K562 (cell line): ENCODE data around the gene LETM1. TPM values are rescaled to one million over a fixed set of nuclear protein-coding genes. Genes with fewer than 3 reads are reported as not detected.

ENCODE experiments used
- CREB3 ChIP-seq: fragments of 450-650 bp; conservative IDR thresholded peaks from 2 replicates; pipeline ENCODE4 v1.6.1; 2016; ENCODE audit warnings: missing genetic modification characterization, low read depth, mild to moderate bottlenecking, missing compliant biosample characterization, moderate library complexity
- CXXC5 ChIP-seq: fragments of 250-450 bp; sonication (Bioruptor Pico); IDR thresholded peaks from 2 replicates; pipeline ENCODE4 v1.8.0; 2022; ENCODE audit warnings: inconsistent platforms, mild to moderate bottlenecking, moderate library complexity
- KDM1A ChIP-seq, 2 experiments: fragments of 450-650 bp; IDR thresholded peaks; 2 replicates each; pipeline ENCODE4 v1.6.1; 2016; ENCODE audit warnings: mild to moderate bottlenecking in 2 of 2
- PCBP1 ChIP-seq: fragments of 200-400 bp; formaldehyde crosslinking; IDR thresholded peaks from 2 replicates; pipeline ENCODE4 v1.6.1; 2018; ENCODE audit warnings: mild to moderate bottlenecking, low read depth, low read length; ENCODE audit not compliant: poor library complexity, severe bottlenecking
- RBM14 ChIP-seq: fragments of 200-400 bp; formaldehyde crosslinking; IDR thresholded peaks from 2 replicates; pipeline ENCODE4 v1.6.1; 2018; ENCODE audit warnings: low read depth, mild to moderate bottlenecking, low read length, moderate library complexity, borderline replicate concordance; ENCODE audit not compliant: insufficient read depth
- TBP ChIP-seq: optimal IDR thresholded peaks from 2 replicates; pipeline ENCODE3; 2011; ENCODE audit warnings: low read depth, low read length, improper control_type of control experiment
- ZBED1 ChIP-seq: IDR thresholded peaks from 2 replicates; pipeline ENCODE4 v1.6.1; 2014
- ZC3H11A ChIP-seq: IDR thresholded peaks from 2 replicates; pipeline ENCODE4 v1.6.1; 2012; ENCODE audit warnings: low read depth, low read length, improper control_type of control experiment
- ZNF146 ChIP-seq: IDR thresholded peaks from one replicate; pipeline ENCODE4 v1.6.1; 2018; ENCODE audit warnings: missing compliant biosample characterization; ENCODE audit not compliant: unreplicated experiment
- ZNF232 ChIP-seq: sonication (generic); formaldehyde crosslinking; IDR thresholded peaks from 2 replicates; pipeline ENCODE4 v1.8.0; 2022; ENCODE audit warnings: mild to moderate bottlenecking, missing genetic modification reagents
- ZNF589 ChIP-seq: fragments of 200-800 bp; sonication (Bioruptor generic); IDR thresholded peaks from 2 replicates; pipeline ENCODE4 v1.6.1; 2016; ENCODE audit warnings: low read depth, missing genetic modification characterization, missing compliant biosample characterization
- polyA plus RNA-seq, 8 experiments: library from polyadenylated mRNA; depleted of rRNA in 4 of 8; stranded (reverse) in 5 of 8; unstranded in 3 of 8; fragments of >200 nt; fragmentation: Nextera tagmentation in 2 of 8; fragmentation: Illumina TruSeq in 1 of 8; extraction: Ambion mirVana in 2 of 8; extraction: Trizol in 1 of 8; gene quantifications; 2 replicates each; pipeline versions ENCODE4 v1.2.1 to v1.2.3, GENCODE V29; 2011 to 2014; ENCODE audit warnings: inconsistent platforms in 1 of 8, missing spikeins in 1 of 8
- total RNA-seq, 7 experiments: library from RNA; depleted of rRNA in 6 of 7; stranded (reverse); fragments of >200 nt in 6 of 7; fragmentation: Illumina TruSeq in 2 of 7; extraction: Trizol in 2 of 7; gene quantifications; 2 replicates each; pipeline versions ENCODE4 v1.2.1 to v1.2.3, GENCODE V29; 2011 to 2021; ENCODE audit warnings: low replicate concordance in 1 of 7
- TF ChIP-seq, protein P1 (sequence below): sonication (generic); formaldehyde crosslinking; IDR thresholded peaks from 2 replicates; pipeline ENCODE4 v1.8.0; 2023; ENCODE audit warnings: missing genetic modification reagents, mild to moderate bottlenecking, borderline replicate concordance
- TF ChIP-seq, protein P2 (sequence below), 2 experiments: fragments of 150-350 bp in 1 of 2; IDR thresholded peaks; 2 replicates each; pipeline ENCODE4 v1.6.1; 2012 to 2016; ENCODE audit warnings: low read depth in 2 of 2, low read length in 2 of 2, mild to moderate bottlenecking in 1 of 2, moderate library complexity in 1 of 2

LETM1 gene
- total and polyA plus RNA-seq, 9 of the 15 experiments (the other 6 are each of a cell fraction or from before 2014, with no cell fraction given), result 3.9 to 109 (median 35.0) TPM

DNA sequence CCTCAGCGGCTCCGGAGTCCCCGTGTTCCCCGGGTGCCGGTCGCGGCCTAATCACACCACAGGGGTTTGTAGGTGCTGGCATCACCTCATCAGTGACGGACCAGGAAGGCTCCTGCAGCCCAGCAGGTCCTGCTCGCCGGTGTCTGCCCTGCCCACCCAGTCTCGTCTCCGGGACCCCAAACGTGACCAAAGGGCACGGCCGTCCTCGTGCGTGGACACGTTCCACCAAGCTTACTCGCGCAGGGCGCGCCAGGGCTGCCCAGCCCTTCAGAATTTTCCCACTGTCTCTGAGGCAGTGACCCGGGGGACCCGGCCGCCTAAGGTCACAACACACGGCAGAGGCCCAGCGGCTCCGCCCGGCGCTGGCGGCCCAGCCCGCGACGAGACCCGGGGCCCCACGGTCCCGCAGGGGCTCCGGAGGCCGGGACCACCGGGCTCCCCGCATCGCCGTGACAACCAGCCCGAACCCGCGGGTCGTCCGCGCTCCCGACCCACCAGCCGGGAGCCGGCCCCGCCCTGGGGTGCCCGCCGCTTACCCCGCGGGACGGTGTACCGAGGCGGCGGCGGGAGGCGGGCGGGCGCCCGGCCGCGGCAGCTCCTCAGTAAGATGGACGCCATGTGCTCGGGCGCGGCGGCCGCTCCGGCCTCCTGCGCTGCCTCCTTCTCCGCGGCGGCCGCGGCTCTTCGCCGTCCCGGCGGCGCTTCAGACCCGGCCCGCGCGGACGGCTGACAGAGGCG lies 454 bp downstream of the LETM1 start (continued):
- TF ChIP-seq, protein P1, sequence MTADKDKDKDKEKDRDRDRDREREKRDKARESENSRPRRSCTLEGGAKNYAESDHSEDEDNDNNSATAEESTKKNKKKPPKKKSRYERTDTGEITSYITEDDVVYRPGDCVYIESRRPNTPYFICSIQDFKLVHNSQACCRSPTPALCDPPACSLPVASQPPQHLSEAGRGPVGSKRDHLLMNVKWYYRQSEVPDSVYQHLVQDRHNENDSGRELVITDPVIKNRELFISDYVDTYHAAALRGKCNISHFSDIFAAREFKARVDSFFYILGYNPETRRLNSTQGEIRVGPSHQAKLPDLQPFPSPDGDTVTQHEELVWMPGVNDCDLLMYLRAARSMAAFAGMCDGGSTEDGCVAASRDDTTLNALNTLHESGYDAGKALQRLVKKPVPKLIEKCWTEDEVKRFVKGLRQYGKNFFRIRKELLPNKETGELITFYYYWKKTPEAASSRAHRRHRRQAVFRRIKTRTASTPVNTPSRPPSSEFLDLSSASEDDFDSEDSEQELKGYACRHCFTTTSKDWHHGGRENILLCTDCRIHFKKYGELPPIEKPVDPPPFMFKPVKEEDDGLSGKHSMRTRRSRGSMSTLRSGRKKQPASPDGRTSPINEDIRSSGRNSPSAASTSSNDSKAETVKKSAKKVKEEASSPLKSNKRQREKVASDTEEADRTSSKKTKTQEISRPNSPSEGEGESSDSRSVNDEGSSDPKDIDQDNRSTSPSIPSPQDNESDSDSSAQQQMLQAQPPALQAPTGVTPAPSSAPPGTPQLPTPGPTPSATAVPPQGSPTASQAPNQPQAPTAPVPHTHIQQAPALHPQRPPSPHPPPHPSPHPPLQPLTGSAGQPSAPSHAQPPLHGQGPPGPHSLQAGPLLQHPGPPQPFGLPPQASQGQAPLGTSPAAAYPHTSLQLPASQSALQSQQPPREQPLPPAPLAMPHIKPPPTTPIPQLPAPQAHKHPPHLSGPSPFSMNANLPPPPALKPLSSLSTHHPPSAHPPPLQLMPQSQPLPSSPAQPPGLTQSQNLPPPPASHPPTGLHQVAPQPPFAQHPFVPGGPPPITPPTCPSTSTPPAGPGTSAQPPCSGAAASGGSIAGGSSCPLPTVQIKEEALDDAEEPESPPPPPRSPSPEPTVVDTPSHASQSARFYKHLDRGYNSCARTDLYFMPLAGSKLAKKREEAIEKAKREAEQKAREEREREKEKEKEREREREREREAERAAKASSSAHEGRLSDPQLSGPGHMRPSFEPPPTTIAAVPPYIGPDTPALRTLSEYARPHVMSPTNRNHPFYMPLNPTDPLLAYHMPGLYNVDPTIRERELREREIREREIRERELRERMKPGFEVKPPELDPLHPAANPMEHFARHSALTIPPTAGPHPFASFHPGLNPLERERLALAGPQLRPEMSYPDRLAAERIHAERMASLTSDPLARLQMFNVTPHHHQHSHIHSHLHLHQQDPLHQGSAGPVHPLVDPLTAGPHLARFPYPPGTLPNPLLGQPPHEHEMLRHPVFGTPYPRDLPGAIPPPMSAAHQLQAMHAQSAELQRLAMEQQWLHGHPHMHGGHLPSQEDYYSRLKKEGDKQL (CRISPR knock-in tag), result no peak
- TF ChIP-seq ZC3H11A, result no peak
- TF ChIP-seq, protein P2, sequence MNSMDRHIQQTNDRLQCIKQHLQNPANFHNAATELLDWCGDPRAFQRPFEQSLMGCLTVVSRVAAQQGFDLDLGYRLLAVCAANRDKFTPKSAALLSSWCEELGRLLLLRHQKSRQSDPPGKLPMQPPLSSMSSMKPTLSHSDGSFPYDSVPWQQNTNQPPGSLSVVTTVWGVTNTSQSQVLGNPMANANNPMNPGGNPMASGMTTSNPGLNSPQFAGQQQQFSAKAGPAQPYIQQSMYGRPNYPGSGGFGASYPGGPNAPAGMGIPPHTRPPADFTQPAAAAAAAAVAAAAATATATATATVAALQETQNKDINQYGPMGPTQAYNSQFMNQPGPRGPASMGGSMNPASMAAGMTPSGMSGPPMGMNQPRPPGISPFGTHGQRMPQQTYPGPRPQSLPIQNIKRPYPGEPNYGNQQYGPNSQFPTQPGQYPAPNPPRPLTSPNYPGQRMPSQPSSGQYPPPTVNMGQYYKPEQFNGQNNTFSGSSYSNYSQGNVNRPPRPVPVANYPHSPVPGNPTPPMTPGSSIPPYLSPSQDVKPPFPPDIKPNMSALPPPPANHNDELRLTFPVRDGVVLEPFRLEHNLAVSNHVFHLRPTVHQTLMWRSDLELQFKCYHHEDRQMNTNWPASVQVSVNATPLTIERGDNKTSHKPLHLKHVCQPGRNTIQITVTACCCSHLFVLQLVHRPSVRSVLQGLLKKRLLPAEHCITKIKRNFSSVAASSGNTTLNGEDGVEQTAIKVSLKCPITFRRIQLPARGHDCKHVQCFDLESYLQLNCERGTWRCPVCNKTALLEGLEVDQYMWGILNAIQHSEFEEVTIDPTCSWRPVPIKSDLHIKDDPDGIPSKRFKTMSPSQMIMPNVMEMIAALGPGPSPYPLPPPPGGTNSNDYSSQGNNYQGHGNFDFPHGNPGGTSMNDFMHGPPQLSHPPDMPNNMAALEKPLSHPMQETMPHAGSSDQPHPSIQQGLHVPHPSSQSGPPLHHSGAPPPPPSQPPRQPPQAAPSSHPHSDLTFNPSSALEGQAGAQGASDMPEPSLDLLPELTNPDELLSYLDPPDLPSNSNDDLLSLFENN (IDR thresholded peaks at IDR 0.05; ENCODE audit: low read depth in 2 of 2, low read length in 2 of 2), result no peak
- no peak for TF ChIP-seq KDM1A (IDR thresholded peaks at IDR 0.05)
- 0 out of 2 replicates have a peak, but pooled peaks have one; percentile 25 for TF ChIP-seq RBM14
- TF ChIP-seq ZNF146, result no peak
- TF ChIP-seq PCBP1, result no peak
- no peak for TF ChIP-seq ZNF589 (CRISPR knock-in tag)
- TF ChIP-seq CREB3 (tag), result no peak
- no peak for TF ChIP-seq TBP
- TF ChIP-seq ZBED1, result no peak
- no peak for TF ChIP-seq CXXC5 (CRISPR knock-in tag)
- no peak for TF ChIP-seq ZNF232 (CRISPR knock-in tag)
